Activated naive CD4-positive, alpha-beta T cell treated with anti-CD3 and anti-CD28 coated beads, Interleukin-2, amount 10 ng/mL, durations not matched to agents 7 days and 5 days (primary cell): ENCODE data around the gene ABCC3.

Experiments
- CTCF ChIA-PET: fragments of 350-600 bp; sonication (Branson Sonifier 250); formaldehyde crosslinking; loops from one replicate; lab custom pipeline; 2021; ENCODE audit warnings: antibody characterized with exemption; lab: Charles Lee
- DNase-seq: peaks from one replicate; pipeline ENCODE4 v3.0.0-alpha.2; 2020
- H3K27ac Mint-ChIP-seq: one replicate; pipeline ENCODE4 v1.8.0; 2021; ENCODE audit warnings: mild to moderate bottlenecking, moderate library complexity, mixed read lengths
- H3K27me3 Mint-ChIP-seq: one replicate; pipeline ENCODE4 v1.8.0; 2021; ENCODE audit warnings: mild to moderate bottlenecking, mixed read lengths
- H3K36me3 Mint-ChIP-seq: one replicate; pipeline ENCODE4 v1.8.0; 2021; ENCODE audit warnings: mixed read lengths
- H3K4me1 Mint-ChIP-seq: one replicate; pipeline ENCODE4 v1.8.0; 2021; ENCODE audit warnings: mixed read lengths
- H3K4me3 Mint-ChIP-seq: one replicate; pipeline ENCODE4 v1.8.0; 2021; ENCODE audit warnings: mild to moderate bottlenecking, moderate library complexity, mixed read lengths
- H3K9me3 Mint-ChIP-seq: one replicate; pipeline ENCODE4 v1.8.0; 2021; ENCODE audit warnings: mixed read lengths

ABCC3 gene

DNA sequence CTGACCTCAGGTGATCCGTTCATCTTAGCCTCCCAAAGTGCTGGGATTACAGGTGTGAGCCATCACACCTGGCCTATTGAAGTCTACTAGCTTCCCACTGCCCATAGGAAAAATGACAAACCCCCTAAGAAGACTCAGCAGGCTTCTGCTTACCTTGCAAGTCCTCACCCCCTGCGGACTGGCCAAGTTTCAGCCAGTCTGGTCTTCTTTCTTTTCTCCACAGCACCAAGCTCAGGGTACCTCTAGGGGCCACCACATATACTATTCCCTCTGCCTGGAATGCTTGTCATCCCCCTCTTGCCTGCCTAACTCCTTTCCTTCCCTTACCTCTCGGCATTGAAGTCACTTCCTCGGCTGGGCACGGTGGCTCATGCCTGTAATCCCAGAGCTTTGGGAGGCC is 31.2 kb downstream of the ABCC3 start:
- CTCF ChIA-PET = no interaction called here
- Mint-ChIP-seq H3K27me3 (peaks cover 36% of the 10 kb centered on the region), H3K27ac (no peak overlapping the region), H3K4me3 (no peak overlapping the region), H3K4me1 (peaks cover 18% of the 10 kb centered on the region), H3K36me3 (no peaks in the 10 kb centered on the region), H3K9me3 (no peaks in the 10 kb centered on the region)
- peak; percentile 2 for DNase-seq

DNA sequence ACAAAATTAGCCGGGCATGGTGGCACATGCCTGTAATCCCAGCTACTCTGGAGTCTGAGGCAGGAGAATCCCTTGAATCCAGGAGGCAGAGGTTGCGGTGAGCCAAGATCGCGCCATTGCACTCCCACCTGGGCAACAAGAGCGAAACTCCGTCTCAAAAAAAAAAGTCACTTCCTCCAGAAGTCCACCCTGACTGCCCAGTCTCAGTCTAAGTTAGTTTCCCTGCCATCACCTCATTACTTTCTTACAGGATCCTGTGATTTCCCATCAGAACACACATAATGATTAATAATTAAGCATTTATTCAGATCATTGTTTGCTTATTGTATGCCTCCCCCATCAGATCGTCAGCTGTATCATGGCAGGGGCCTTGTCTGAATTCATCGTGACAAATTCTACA is 31.6 kb downstream of the ABCC3 start:
- Mint-ChIP-seq H3K4me1 (peaks cover 13% of the 10 kb centered on the region), H3K9me3 (no peaks in the 10 kb centered on the region), H3K27me3 (peaks cover 36% of the 10 kb centered on the region), H3K27ac (no peak overlapping the region), H3K36me3 (no peaks in the 10 kb centered on the region), H3K4me3 (no peak overlapping the region)
- peak; percentile 10 for DNase-seq
- CTCF ChIA-PET = no interaction called here

DNA sequence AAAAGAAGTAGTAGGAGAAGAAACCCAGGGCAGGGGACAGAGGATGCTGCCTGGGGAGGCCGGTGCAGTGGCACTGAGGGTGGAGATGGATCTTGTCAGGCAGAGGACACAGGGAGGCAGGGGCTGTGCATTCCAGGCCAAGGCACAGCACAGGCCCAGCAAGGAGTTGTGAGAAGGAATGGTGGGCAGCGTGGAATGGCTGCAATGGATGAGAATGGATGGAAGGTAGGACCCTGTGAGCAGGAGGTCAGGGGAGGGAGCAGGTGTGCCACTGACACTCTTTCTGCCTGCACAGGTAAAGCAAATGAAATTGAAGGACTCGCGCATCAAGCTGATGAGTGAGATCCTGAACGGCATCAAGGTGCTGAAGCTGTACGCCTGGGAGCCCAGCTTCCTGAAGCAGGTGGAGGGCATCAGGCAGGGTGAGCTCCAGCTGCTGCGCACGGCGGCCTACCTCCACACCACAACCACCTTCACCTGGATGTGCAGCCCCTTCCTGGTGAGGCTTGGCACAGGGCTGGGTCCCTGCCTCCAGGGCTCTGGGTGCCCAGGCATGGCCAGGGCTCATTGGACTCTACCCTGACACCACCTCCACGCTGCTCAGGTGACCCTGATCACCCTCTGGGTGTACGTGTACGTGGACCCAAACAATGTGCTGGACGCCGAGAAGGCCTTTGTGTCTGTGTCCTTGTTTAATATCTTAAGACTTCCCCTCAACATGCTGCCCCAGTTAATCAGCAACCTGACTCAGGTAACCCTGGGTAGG is 32.8 kb downstream of the ABCC3 start:
- Mint-ChIP-seq H3K36me3 (no peaks in the 10 kb centered on the region), H3K27me3 (peaks cover 39% of the 10 kb centered on the region), H3K4me3 (no peak overlapping the region), H3K4me1 (peaks cover 3% of the 10 kb centered on the region), H3K27ac (no peak overlapping the region), H3K9me3 (no peaks in the 10 kb centered on the region)
- CTCF ChIA-PET = no interaction called here
- no peak for DNase-seq

DNA sequence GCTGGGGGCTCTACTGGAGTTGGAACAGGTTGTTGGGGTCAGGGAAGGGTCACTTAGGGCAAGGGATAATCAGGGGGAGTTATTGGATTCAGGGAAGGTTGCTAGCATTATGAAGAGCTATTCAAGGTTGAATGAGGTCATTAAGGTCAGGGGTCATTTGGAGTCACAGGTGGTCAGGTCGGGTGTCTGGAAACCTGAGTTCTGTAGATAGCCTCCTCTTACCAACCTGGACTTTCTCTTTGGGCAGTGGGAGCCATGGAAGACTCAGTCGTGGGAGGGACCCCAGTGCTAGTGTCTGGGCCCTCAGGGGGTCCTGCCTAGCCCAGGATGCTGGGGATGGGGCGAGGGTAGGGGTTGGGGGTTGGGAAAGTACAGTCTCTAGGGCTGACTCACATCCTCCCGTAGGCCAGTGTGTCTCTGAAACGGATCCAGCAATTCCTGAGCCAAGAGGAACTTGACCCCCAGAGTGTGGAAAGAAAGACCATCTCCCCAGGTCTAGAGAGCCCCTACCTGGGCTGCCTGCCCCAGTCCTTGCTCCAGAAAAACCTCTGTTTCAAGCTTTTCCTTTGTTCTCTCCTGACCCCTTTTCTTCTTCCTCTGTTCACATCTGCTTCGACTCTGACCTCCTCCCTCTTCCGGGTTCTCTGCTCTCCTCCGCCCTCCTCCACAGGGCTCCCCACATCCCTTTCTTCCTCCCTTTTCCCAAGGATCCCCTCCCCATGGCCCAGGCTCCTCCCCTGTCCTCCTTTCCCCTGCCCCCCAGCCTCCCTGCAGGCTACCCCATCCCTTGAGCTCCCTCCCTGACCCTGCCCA is 33.5 kb downstream of the ABCC3 start:
- DNase-seq = peak; percentile 8
- Mint-ChIP-seq H3K27ac (no peak overlapping the region), H3K9me3 (no peaks in the 10 kb centered on the region), H3K27me3 (peaks cover 38% of the 10 kb centered on the region), H3K4me1 (no peaks in the 10 kb centered on the region), H3K36me3 (no peaks in the 10 kb centered on the region), H3K4me3 (no peak overlapping the region)
- CTCF ChIA-PET = no interaction called here

DNA sequence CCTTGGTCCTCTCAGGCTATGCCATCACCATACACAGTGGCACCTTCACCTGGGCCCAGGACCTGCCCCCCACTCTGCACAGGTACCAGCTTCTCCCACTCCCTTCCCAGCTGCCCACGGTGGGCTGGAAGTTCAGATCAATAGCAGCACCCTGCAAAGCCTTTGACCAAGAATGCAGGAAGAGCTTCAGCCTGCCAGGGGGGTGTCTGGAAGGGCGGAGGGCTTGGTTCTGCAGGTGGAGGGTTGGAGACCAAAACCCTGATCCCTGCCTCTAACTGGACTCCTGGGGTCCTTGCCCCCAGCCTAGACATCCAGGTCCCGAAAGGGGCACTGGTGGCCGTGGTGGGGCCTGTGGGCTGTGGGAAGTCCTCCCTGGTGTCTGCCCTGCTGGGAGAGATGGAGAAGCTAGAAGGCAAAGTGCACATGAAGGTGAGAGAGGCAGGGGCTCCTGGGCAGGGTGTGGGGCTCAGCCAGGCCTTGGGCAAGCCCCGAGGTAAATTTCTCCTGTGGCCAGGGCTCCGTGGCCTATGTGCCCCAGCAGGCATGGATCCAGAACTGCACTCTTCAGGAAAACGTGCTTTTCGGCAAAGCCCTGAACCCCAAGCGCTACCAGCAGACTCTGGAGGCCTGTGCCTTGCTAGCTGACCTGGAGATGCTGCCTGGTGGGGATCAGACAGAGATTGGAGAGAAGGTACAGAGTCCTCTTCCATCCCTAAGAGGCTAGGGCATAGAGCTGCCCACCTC is 34.3 kb downstream of the ABCC3 start:
- Mint-ChIP-seq H3K27me3 (peaks cover 32% of the 10 kb centered on the region), H3K36me3 (no peaks in the 10 kb centered on the region), H3K9me3 (no peaks in the 10 kb centered on the region), H3K27ac (no peak overlapping the region), H3K4me1 (no peaks in the 10 kb centered on the region), H3K4me3 (no peak overlapping the region)
- CTCF ChIA-PET = no interaction called here
- DNase-seq = peak; percentile 11

DNA sequence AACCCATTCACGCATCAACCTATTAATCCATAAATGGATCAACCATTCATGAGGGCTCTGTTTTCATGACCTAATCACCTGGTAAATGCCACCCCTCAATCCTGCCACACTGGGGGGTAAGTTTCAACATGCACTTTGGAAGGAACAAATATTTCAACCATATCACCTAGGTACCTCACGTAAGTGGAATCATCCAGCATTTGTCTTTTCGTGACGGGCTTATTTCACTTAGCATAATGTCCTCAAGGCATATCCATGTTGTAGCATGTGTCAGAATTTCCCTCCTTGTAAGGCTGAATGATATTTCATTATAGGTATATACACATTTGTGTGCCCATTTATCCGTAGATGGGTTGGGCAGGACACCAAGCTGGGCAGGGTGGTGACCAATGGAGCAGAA is 37.4 kb downstream of the ABCC3 start:
- H3K27me3 Mint-ChIP-seq = peaks cover 28% of the 10 kb centered on the region
- no peaks in the 10 kb centered on the region for H3K36me3 Mint-ChIP-seq
- no peaks in the 10 kb centered on the region for H3K9me3 Mint-ChIP-seq
- H3K4me3 Mint-ChIP-seq = no peak overlapping the region
- DNase-seq = no peak
- no peak overlapping the region for H3K27ac Mint-ChIP-seq
- CTCF ChIA-PET = no interaction called here
- no peaks in the 10 kb centered on the region for H3K4me1 Mint-ChIP-seq

DNA sequence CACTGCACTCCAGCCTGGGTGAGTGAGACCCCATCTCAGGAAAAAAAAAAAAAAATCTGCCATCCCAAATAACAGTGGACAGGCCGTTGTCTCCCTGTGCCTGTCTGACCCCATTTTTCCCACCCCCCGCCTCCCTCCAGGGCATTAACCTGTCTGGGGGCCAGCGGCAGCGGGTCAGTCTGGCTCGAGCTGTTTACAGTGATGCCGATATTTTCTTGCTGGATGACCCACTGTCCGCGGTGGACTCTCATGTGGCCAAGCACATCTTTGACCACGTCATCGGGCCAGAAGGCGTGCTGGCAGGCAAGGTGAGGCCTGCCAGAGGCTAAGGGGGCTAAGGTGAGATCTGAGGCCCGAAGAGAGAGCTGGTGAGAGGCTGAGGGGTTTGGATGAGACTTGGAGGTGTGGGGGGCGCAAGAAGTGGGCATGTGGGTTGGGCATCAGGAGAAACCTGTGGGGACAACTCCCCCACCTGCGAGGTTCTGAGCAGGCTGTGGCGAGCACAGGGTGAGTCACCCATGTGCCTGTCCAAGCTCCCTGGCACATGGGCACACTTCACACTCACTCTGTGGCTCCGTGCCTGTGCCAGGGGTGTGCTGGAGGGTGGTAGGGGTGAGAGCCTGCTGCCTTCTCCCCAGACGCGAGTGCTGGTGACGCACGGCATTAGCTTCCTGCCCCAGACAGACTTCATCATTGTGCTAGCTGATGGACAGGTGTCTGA is 38.3 kb downstream of the ABCC3 start:
- no peaks in the 10 kb centered on the region for H3K4me1 Mint-ChIP-seq
- CTCF ChIA-PET = no interaction called here
- H3K9me3 Mint-ChIP-seq = no peaks in the 10 kb centered on the region
- H3K27me3 Mint-ChIP-seq = peaks cover 35% of the 10 kb centered on the region
- no peak overlapping the region for H3K27ac Mint-ChIP-seq
- H3K4me3 Mint-ChIP-seq = no peak overlapping the region
- peak; percentile 2 for DNase-seq
- H3K36me3 Mint-ChIP-seq = no peaks in the 10 kb centered on the region

DNA sequence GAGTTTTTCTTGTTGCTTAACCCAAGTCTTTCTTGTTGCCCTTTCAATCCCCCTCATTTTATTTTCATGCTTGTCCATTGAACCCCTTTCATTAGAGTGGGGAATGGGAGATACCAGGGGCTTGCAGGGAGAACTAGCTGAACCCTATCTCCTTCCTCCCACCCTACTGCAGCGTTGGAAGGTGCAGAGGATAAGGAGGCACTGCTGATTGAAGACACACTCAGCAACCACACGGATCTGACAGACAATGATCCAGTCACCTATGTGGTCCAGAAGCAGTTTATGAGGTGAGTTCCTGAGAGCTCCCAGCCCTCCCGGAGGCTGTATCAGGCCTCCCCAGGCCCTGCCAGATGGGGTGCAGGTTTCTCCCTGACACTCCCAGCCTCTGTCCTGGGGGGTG is 40.5 kb downstream of the ABCC3 start:
- Mint-ChIP-seq H3K36me3 (no peaks in the 10 kb centered on the region), H3K4me3 (no peak overlapping the region), H3K27ac (no peak overlapping the region), H3K9me3 (no peaks in the 10 kb centered on the region), H3K4me1 (no peaks in the 10 kb centered on the region), H3K27me3 (peaks cover 45% of the 10 kb centered on the region)
- DNase-seq = no peak
- CTCF ChIA-PET = interaction anchor here (0.6 kb wide), 1 partner anchor 19 kb away, joined by 3 read pairs; no protein-coding TSS in a partner anchor

DNA sequence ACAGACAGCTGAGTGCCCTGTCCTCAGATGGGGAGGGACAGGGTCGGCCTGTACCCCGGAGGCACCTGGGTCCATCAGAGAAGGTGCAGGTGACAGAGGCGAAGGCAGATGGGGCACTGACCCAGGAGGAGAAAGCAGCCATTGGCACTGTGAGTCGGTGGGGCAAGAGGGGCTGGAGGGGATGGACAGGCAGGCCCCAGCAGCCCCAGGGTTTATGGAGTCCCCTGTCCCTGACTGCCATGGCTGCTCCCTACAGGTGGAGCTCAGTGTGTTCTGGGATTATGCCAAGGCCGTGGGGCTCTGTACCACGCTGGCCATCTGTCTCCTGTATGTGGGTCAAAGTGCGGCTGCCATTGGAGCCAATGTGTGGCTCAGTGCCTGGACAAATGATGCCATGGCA is 40.9 kb downstream of the ABCC3 start:
- H3K4me3 Mint-ChIP-seq = no peak overlapping the region
- DNase-seq = no peak
- no peaks in the 10 kb centered on the region for H3K9me3 Mint-ChIP-seq
- H3K36me3 Mint-ChIP-seq = no peaks in the 10 kb centered on the region
- no peak overlapping the region for H3K27ac Mint-ChIP-seq
- peaks cover 49% of the 10 kb centered on the region for H3K27me3 Mint-ChIP-seq
- H3K4me1 Mint-ChIP-seq = no peaks in the 10 kb centered on the region
- CTCF ChIA-PET = interaction anchor here (0.6 to 0.7 kb wide), 2 partner anchors 19 to 100 kb away, joined by 3 read pairs; no protein-coding TSS in a partner anchor

DNA sequence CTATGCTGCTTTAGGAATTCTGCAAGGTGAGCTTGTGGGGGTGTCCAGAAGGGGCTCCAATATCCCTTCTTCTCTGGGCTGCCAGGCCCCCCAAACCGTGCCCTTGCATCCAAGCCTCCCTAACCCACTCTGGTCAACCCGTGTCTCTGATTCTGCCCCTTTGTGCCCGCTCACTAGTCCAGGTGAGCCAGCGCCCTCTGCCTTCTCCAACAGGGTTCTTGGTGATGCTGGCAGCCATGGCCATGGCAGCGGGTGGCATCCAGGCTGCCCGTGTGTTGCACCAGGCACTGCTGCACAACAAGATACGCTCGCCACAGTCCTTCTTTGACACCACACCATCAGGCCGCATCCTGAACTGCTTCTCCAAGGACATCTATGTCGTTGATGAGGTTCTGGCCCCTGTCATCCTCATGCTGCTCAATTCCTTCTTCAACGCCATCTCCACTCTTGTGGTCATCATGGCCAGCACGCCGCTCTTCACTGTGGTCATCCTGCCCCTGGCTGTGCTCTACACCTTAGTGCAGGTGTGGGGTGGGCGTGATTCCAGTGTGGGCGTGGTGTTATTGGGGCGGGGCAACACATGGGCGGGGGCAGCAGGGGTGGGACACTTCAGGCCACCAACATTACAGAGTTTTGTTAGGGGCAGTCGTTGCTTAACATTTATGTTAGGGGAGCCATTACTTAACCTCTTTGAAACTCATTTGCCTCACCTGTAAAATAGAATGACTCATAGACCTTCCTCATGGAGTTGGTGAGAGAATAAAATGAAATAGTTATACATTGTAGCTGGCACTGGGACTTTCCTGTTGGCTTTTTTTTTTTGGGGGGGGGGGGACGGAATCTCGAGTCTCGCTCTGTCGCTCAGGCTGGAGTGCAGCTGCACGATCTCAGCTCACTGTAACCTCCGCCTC is 41.6 kb downstream of the ABCC3 start:
- CTCF ChIA-PET = interaction anchor here (0.7 kb wide), 2 partner anchors 101 to 199 kb away, joined by 3 read pairs; no protein-coding TSS in a partner anchor
- Mint-ChIP-seq H3K4me1 (peaks cover 3% of the 10 kb centered on the region), H3K27me3 (peaks cover 56% of the 10 kb centered on the region), H3K27ac (no peak overlapping the region), H3K9me3 (no peaks in the 10 kb centered on the region), H3K36me3 (no peaks in the 10 kb centered on the region), H3K4me3 (no peak overlapping the region)
- no peak for DNase-seq

DNA sequence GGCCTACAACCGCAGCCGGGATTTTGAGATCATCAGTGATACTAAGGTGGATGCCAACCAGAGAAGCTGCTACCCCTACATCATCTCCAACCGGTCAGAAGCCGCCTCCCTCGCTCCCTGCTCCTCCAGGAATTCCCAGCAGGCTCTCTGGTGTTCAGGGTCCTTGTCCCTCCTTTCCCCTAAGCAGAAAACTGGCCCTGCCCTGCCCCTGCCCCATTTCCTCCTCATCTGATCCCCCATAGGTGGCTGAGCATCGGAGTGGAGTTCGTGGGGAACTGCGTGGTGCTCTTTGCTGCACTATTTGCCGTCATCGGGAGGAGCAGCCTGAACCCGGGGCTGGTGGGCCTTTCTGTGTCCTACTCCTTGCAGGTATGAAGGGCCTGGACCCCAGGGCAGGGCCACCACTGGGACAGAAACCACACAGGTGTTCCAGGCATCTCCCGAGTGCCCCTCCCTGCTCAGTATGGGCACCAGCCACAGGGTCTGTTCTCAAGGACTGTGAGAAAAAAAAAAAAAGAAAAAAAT is 43.2 kb downstream of the ABCC3 start:
- CTCF ChIA-PET = no interaction called here

DNA sequence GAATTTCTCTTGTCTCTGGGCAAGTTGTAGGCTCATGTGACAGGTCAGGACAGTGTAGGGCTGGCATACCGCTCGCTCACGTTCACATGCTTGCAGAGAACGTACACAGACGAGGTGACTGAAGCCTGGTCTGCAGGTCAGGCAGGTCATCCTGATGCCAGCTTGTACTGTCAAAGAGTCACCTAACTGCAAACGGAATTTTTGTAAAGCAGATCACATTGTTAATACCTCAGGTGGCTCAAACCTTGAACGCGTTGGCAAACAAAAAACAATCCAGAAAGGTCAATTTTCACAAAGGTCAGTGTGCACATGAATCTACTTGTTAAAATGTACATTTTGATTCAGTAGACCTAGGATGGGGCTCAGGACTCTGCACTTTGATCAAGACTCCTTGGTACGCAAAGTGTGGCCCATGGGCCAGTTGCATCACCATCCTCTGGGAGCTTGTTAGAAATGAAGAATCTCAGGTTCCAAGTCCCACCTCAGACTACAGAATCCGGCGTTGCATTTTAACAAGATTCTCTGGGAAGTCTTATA is 44.4 kb downstream of the ABCC3 start:
- Mint-ChIP-seq H3K27me3 (peaks cover 67% of the 10 kb centered on the region), H3K4me1 (peaks cover 5% of the 10 kb centered on the region), H3K27ac (no peak overlapping the region), H3K9me3 (no peaks in the 10 kb centered on the region), H3K36me3 (no peaks in the 10 kb centered on the region), H3K4me3 (no peak overlapping the region)
- CTCF ChIA-PET = interaction anchor here (0.6 to 1.2 kb wide), 2 partner anchors 104 to 381 kb away, joined by 3 read pairs; no protein-coding TSS in a partner anchor
- no peak for DNase-seq

More for the DNA sequence above, 43.2 kb downstream of the ABCC3 start:
- Mint-ChIP-seq H3K27me3 (peaks cover 59% of the 10 kb centered on the region), H3K27ac (no peak overlapping the region), H3K9me3 (no peaks in the 10 kb centered on the region), H3K4me3 (no peak overlapping the region), H3K36me3 (no peaks in the 10 kb centered on the region), H3K4me1 (peaks cover 5% of the 10 kb centered on the region)
- no peak for DNase-seq
